Measurements from ENCODE around the gene PPP1R3A. TPM values are rescaled to one million over a fixed set of nuclear protein-coding genes. Genes with fewer than 3 reads are reported as not detected.

The PPP1R3A gene
- total RNA-seq, 1 experiment from 2014 or later = not detected

GRCh38 chr7:113953553-113953952, 34.7 kb upstream of the PPP1R3A start:
- peaks cover 0 to 16% (median 7%) of the 10 kb centered on the region in 3 experiments; a peak in 6 of 7 replicates for H3K36me3 Mint-ChIP-seq (ENCODE audit: insufficient read depth in 1 of 3, low read depth in 3 of 3)

More at GRCh38 chr7:113953553-113953952, 34.7 kb upstream of the PPP1R3A start:
- no CpG with 5 or more reads among the region's 2 CpGs for WGBS (ENCODE audit: extremely low coverage, insufficient read length, low lambda C conversion rate)
- no peak overlapping the region for H3K4me3 Mint-ChIP-seq
- no peaks in the 10 kb centered on the region for H3K4me1 Mint-ChIP-seq
- H3K14ac ChIP-seq (ENCODE audit: insufficient read depth, low read length) = no peak overlapping the region
- H3K27me3 ChIP-seq (ENCODE audit: insufficient read depth, low read length) = no peaks in the 10 kb centered on the region
- H3K23me2 ChIP-seq (ENCODE audit: insufficient read length, low read depth, low read length, poor library complexity, severe bottlenecking) = no peaks in the 10 kb centered on the region
- no peak overlapping the region for H3K23ac ChIP-seq (ENCODE audit: insufficient read length, low read depth, low read length)
- no peak overlapping the region for H2AFZ ChIP-seq (ENCODE audit: low read length)
- H4K8ac ChIP-seq (replicated peaks; ENCODE audit: insufficient read length, low read depth, low read length) = no peak overlapping the region
- no peak overlapping the region for H3K56ac ChIP-seq (ENCODE audit: insufficient read length, low read depth, low read length)
- H3K4ac ChIP-seq (ENCODE audit: low read depth, low read length) = no peak overlapping the region
- no peak overlapping the region for H3T11ph ChIP-seq (ENCODE audit: low read length)
- H3K9ac ChIP-seq (ENCODE audit: extremely low read depth, insufficient read length, low read length) = no peak overlapping the region
- H2BK20ac ChIP-seq (ENCODE audit: low read depth, low read length, poor library complexity, severe bottlenecking) = no peak overlapping the region
- H2BK15ac ChIP-seq (ENCODE audit: low read depth, low read length) = no peak overlapping the region
- H3K9me3 ChIP-seq (ENCODE audit: control insufficient read depth, low read depth, low read length) = no peaks in the 10 kb centered on the region
- H3K27me3 Mint-ChIP-seq (ENCODE audit: low read depth) = peaks cover 2% of the 10 kb centered on the region; the same call in 1 of the 2 replicates
- no peak overlapping the region for H4K5ac ChIP-seq (ENCODE audit: insufficient read length, low read depth, low read length)
- H3K79me1 ChIP-seq (ENCODE audit: insufficient read depth, low read depth, low read length, poor library complexity, severe bottlenecking) = no peaks in the 10 kb centered on the region
- H3K4me2 ChIP-seq (ENCODE audit: insufficient read depth, insufficient read length, low read length) = no peak overlapping the region
- H3K79me2 ChIP-seq (ENCODE audit: insufficient read depth, low read length) = no peaks in the 10 kb centered on the region
- no peak overlapping the region for H3K18ac ChIP-seq (ENCODE audit: insufficient read length, low read depth, low read length)
- H4K91ac ChIP-seq (ENCODE audit: insufficient read length, low read depth, low read length) = no peak overlapping the region
- no peaks in the 10 kb centered on the region for H4K20me1 ChIP-seq (ENCODE audit: control insufficient read depth, insufficient read depth, insufficient read length)
- TF ChIP-seq, protein P1, sequence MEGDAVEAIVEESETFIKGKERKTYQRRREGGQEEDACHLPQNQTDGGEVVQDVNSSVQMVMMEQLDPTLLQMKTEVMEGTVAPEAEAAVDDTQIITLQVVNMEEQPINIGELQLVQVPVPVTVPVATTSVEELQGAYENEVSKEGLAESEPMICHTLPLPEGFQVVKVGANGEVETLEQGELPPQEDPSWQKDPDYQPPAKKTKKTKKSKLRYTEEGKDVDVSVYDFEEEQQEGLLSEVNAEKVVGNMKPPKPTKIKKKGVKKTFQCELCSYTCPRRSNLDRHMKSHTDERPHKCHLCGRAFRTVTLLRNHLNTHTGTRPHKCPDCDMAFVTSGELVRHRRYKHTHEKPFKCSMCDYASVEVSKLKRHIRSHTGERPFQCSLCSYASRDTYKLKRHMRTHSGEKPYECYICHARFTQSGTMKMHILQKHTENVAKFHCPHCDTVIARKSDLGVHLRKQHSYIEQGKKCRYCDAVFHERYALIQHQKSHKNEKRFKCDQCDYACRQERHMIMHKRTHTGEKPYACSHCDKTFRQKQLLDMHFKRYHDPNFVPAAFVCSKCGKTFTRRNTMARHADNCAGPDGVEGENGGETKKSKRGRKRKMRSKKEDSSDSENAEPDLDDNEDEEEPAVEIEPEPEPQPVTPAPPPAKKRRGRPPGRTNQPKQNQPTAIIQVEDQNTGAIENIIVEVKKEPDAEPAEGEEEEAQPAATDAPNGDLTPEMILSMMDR (conservative IDR thresholded peaks at IDR 0.05) = no peak
- no peak for DNase-seq
- H2BK120ac ChIP-seq (ENCODE audit: low read depth, low read length, poor library complexity, severe bottlenecking) = no peak overlapping the region
- H2AK5ac ChIP-seq (ENCODE audit: insufficient read length, low read length) = no peak overlapping the region
- H2BK12ac ChIP-seq (ENCODE audit: insufficient read length, low read depth, low read length) = no peak overlapping the region
- H3K4me1 ChIP-seq (ENCODE audit: insufficient read depth, low read length) = no peaks in the 10 kb centered on the region
- H3K27ac Mint-ChIP-seq = no peak overlapping the region
- H3K27ac ChIP-seq (ENCODE audit: insufficient read length, low read depth, low read length) = no peak overlapping the region
- peaks cover 26 to 27% of the 10 kb centered on the region in 2 experiments for H3K9me3 Mint-ChIP-seq
- H2BK5ac ChIP-seq (ENCODE audit: insufficient read length, low read length) = no peak overlapping the region

All from H9 (cell line).